ENCODE data around the gene ZNF430. TPM values are rescaled to one million over a fixed set of nuclear protein-coding genes. Genes with fewer than 3 reads are reported as not detected.

ZNF430 gene
- total RNA-seq, 1 experiment from 2014 or later, result 12.3 TPM

GRCh38 chr19:21045028-21045427 lies 24.6 kb downstream of the ZNF430 start:
- no peak overlapping the region for H3K4me3 Mint-ChIP-seq
- peaks cover 43% of the 10 kb centered on the region for H3K9me3 Mint-ChIP-seq
- H3K36me3 Mint-ChIP-seq, result peaks cover 60% of the 10 kb centered on the region
- ATAC-seq (no peak), DNase-seq (ENCODE audit: low spot score) (no peak)
- H3K4me1 Mint-ChIP-seq, result no peaks in the 10 kb centered on the region
- H3K27ac Mint-ChIP-seq, result no peak overlapping the region
- CTCF ChIA-PET, result no interaction called here
- POLR2A ChIA-PET, result no interaction called here
- no peak for TF ChIP-seq ZNF416 (CRISPR knock-in tag; IDR thresholded peaks at IDR 0.05)
- TF ChIP-seq CDX4 (CRISPR knock-in tag; IDR thresholded peaks at IDR 0.05; ENCODE audit: borderline replicate concordance), result no peak
- TF ChIP-seq ZNF423 (CRISPR knock-in tag; IDR thresholded peaks at IDR 0.05), result no peak
- no peak for TF ChIP-seq TP53 (CRISPR knock-in tag; IDR thresholded peaks at IDR 0.05)
- no peak for TF ChIP-seq AR (CRISPR knock-in tag; IDR thresholded peaks at IDR 0.05)
- no peaks in the 10 kb centered on the region for H3K27me3 Mint-ChIP-seq (ENCODE audit: low read depth)

GRCh38 chr19:21046489-21046888 lies 26.0 kb downstream of the ZNF430 start:
- Mint-ChIP-seq H3K9me3 (peaks cover 46% of the 10 kb centered on the region), H3K36me3 (peaks cover 56% of the 10 kb centered on the region), H3K4me1 (no peaks in the 10 kb centered on the region), H3K4me3 (no peak overlapping the region), H3K27ac (no peak overlapping the region), H3K27me3 (ENCODE audit: low read depth) (no peaks in the 10 kb centered on the region)
- POLR2A ChIA-PET, result no interaction called here
- TF ChIP-seq NFATC4 (CRISPR knock-in tag; IDR thresholded peaks at IDR 0.05), result no peak
- TF ChIP-seq TCF7 (CRISPR knock-in tag; IDR thresholded peaks at IDR 0.05; ENCODE audit: low read depth), result no peak
- TF ChIP-seq MLX (CRISPR knock-in tag; IDR thresholded peaks at IDR 0.05), result no peak
- TF ChIP-seq STAT6 (CRISPR knock-in tag; conservative IDR thresholded peaks at IDR 0.05; ENCODE audit: low read depth), result no peak
- TF ChIP-seq FOXP1 (CRISPR knock-in tag; IDR thresholded peaks at IDR 0.05; ENCODE audit: borderline replicate concordance), result no peak
- no peak for TF ChIP-seq FOXK1 (CRISPR knock-in tag; IDR thresholded peaks at IDR 0.05)
- no peak for TF ChIP-seq GABPB1 (CRISPR knock-in tag; IDR thresholded peaks at IDR 0.05)
- TF ChIP-seq ZBTB43 (CRISPR knock-in tag; IDR thresholded peaks at IDR 0.05), result no peak
- TF ChIP-seq TEAD4 (CRISPR knock-in tag; IDR thresholded peaks at IDR 0.05), result no peak
- CTCF ChIA-PET, result no interaction called here
- DNase-seq (ENCODE audit: low spot score), result no peak
- ATAC-seq, result no peak

GRCh38 chr19:21047716-21048115 lies 27.3 kb downstream of the ZNF430 start:
- CTCF ChIA-PET, result no interaction called here
- no peaks in the 10 kb centered on the region for H3K4me1 Mint-ChIP-seq
- H3K36me3 Mint-ChIP-seq, result peaks cover 53% of the 10 kb centered on the region
- no peaks in the 10 kb centered on the region for H3K27me3 Mint-ChIP-seq (ENCODE audit: low read depth)
- DNase-seq (ENCODE audit: low spot score), result no peak
- POLR2A ChIA-PET, result no interaction called here
- H3K27ac Mint-ChIP-seq, result no peak overlapping the region
- no peak for ATAC-seq
- no peak for TF ChIP-seq ZNF425 (CRISPR knock-in tag; conservative IDR thresholded peaks at IDR 0.05)
- no peak for TF ChIP-seq TP53 (CRISPR knock-in tag; IDR thresholded peaks at IDR 0.05)
- H3K4me3 Mint-ChIP-seq, result no peak overlapping the region
- peaks cover 46% of the 10 kb centered on the region for H3K9me3 Mint-ChIP-seq

All from WTC11 (cell line).